Measurements from ENCODE around the gene TMEM270.
A peak's percentile ranks its signal among the peaks of the same experiment; 100 is the strongest.
"Not testable (repeated sequence)": the region's sequence is repeated elsewhere in the genome, so short reads cannot be mapped to it uniquely, and the experiment has no call there.

Gene TMEM270, protein sequence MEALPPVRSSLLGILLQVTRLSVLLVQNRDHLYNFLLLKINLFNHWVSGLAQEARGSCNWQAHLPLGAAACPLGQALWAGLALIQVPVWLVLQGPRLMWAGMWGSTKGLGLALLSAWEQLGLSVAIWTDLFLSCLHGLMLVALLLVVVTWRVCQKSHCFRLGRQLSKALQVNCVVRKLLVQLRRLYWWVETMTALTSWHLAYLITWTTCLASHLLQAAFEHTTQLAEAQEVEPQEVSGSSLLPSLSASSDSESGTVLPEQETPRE

DNA sequence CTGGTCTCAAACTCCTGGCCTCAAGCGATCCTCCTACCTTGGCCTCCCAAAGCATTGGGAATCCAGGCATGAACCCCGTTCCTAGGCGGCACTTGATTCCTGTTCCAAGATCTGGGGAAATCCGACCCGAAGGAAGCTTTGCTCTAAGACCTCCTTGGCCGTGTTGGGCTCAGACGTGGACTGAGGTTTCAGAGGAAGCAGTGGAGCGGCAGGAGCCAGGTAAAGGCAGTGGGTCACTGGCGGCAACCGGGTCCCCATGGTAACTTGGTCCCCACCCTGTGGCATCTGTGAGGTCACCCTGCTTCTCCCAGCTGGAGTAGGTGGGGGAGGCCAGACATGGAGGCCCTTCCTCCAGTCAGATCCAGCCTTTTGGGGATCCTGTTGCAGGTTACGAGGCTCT lies at the start of gene TMEM270:
Gene TMEM270 (plus strand): TSS at position 301 of the 400 bp plus-strand sequence. CDS start 36 bp downstream, at position 337.
- DNase-seq (ENCODE audit: low read depth in 2 of 2): no peak

DNA sequence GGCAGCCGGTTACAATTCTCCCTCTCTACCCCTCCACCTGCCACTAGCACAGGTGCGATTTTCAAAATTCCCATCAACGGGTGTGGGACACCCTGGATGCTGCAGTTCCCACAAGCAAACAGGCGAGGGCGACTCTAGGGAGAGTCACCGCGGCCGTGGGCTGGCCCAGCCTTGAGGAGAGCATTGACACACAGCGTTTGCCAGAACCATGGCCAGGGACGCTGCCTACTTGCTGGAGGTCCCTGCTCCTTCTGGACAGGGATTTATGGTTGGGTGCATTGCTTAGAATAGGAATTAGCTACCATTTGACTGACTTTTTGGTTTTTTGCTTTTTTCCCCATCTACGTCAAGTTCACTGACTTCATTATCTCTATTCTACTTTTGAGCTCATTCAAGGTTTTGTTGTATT lies 49.2 kb upstream of the TMEM270 start:
- peak in 1 of 2 donors; percentile 35 for DNase-seq (ENCODE audit: low read depth in 2 of 2)

DNA sequence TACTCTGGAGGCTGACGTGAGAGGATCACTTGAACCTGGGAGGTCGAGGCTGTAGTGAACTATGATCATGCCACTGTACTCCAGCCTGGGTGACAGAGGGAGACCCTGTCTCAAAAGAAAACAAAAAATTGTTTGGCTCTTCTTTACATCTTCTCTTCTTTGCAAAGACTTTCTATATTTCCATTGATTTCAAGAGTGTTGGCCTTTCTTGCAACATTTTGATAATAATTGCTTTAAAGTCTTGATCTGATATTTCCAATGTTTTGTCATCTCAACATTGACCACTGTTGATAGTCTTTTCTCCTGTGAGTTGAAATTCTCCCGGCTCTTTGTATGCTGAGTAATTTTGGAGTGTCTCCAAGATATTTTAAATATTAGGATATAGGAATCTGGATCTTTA lies 48.0 kb upstream of the TMEM270 start:
- DNase-seq (ENCODE audit: low read depth in 2 of 2): no peak

DNA sequence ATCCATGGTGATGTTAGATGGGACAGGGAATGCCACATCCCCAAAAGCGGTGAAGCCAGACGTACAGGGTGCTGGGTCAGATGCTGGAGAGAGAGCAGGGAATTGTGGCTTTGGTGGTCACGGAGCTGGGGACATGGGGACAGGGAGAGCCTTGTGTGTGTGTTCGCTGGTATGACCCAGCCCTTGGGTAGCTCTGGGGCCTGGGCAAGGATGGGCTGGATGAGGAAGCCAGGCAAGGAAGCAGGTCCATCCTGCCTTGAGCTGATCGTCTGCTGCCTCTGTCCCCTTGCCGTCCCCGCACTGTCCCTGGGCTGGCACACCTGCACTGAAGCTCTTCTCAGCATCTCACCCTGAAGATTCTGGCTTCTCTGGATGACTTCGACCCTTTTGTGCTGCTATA lies 45.5 kb upstream of the TMEM270 start:
- no peak for DNase-seq (ENCODE audit: low read depth in 2 of 2)

DNA sequence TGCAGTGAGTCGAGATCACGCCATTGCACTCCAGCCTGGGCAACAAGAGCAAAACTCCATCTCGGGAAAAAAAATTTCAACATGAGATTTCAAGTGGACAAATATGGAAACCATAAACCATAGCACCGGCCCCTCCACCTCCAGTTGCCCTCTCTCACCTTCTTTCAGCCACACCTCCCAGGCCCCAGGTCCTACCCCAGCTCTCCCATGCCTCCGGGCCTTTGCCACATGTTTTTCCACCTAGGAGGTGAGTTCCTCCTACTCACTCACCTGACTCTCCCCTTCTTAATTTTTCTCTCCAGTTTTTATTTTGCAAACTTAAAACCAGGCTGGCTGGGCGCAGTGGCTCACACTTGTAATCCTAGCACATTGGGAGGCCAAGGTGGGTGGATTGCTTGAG lies 43.8 kb upstream of the TMEM270 start:
- DNase-seq (ENCODE audit: low read depth in 2 of 2): no peak

DNA sequence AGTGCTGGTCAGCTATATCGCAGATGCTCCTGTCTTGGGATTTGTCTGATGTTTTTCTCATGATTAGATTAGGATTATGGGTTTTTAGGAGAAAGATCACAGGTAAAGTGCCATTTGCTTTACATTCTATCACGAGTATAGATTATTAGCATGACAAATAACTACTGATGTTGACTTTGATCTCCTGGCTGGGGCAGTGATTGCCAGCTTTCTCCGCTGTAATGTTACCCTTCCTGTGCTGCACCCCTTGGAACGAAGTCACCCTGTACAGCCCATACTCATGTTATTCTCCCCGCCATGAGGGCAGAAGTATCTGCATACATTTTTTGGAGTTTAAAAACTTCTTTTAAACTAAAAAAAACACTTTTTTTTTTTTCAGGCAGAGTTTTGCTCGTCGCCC lies 40.9 kb upstream of the TMEM270 start:
- no peak for DNase-seq (ENCODE audit: low read depth in 2 of 2)

DNA sequence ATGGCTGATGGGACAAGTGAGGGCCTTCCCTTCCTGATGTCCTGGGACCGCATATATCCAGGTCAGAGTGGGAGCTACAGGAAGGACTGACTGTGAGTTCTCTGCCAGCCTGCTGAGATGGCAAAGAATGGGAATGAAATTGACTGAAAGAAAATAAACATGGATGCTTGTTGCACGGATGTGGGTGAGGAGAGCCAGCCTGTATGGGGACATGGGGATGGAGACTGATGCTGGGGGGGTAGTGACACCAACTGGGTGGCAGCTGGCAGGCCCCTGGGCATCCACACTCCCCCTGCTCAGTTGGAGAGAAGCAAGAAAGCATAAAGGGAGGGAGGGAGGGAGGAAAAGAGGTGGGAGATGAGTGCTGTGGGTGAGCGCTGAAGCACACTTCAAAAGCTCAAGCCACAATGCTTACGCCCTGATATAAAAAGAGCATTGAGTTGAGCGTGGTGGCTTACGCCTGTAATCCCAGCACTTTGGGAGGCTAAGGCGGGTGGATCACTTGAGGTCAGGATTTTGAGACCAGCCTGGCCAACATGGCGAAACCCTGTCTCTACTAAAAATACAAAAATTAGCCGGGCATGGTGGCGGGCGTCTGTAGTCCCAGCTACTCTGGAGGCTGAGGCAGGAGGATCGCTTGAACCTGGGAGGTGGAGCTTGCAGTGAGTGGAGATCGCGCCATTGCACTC lies 39.2 kb upstream of the TMEM270 start:
- not testable (repeated sequence) for DNase-seq (ENCODE audit: low read depth in 2 of 2)

DNA sequence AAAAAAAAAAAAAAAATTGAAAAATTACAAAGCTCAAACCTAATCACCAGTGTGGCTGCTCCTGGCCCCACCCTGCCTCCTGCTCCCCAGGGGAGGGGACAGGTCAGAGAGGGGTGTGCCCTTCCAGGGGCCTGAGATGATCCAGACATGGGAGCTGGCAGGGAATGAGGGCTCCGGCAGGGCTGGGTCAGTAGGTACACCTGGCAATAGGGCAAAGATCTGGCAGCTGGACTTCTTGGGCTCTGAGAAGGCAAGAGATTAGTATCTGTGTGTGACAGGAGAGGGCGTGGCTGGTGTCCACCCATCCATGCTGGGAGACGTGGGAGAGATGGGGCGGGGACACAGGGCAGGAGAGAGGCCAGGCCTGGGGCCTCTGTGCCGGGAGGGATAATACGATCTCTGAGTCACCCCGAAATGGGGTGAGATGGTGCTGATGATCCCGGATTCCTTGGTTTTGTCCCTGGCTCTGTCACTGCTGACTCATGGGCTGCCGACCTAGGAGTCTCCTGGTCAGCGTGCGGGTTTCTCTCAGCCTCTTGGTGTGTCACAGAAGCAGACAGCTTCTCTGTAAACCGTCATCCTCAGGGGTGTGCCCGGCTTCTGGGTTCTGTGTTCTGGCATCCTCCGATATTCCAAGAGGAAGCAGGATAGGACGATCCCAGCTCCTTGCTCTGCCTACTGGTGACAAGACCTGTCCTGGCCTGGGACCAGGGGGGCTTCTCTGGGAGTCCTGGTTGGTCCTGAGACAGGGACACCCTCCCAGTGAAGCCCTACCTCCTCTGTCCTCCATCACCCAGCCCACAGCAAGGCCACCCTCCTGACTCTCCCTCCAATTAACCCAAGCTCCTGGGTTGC lies 38.4 kb upstream of the TMEM270 start:
- DNase-seq (ENCODE audit: low read depth in 2 of 2): no peak

DNA sequence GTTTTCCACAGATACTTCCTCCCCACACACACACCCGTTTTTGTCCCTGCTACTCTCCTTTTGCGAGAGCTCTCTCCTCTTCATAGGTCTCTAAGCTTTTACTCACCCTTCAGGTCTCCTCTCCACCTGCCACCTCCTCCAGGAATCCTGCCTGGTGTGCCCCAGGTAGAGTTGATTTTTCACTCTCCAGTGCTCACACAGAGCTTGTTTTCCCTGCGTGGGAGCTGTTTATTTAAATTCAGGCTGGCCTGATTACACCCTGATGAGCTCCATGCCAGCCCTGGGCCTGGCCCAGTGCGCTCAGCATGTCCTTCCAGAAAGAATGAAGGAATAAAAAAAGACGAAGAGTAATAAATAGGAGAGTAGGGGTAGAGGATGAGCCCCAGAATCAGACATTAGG lies 37.7 kb upstream of the TMEM270 start:
- no peak for DNase-seq (ENCODE audit: low read depth in 2 of 2)

DNA sequence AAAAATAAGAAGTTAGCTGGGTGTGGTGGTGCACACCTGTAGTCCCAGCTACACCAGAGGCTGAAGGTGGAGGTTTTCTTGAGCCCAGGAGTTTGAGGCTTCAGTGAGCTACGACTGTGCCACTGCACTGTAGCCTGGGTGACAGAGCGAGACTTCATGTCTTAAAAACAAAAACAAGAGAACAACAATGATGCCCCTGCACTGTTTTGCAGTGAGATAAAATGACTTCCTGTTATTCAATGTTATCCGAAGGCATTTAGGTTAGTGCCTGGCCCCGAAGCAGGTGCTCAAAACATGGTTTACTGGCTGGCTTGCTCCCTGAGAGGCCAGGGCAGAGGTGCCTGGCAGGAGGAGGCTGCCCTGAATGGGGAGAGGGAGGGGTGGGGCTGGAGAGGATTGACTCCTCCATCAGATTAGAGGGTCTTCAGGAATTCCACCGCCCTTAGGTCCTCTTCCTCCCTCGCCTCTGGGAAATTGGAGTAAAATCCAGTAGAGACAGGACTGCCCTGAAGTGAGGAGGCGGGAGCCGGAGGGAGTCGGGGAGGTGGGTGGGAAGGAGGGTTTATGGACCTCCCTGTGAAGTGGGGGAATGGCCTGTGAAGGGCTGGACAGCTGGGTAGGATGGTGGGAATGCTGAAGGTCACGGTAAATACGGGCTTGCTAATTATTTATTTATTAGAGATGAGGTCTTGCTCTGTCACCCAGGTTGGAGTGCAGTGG lies 36.9 kb upstream of the TMEM270 start:
- no peak for DNase-seq (ENCODE audit: low read depth in 2 of 2)

DNA sequence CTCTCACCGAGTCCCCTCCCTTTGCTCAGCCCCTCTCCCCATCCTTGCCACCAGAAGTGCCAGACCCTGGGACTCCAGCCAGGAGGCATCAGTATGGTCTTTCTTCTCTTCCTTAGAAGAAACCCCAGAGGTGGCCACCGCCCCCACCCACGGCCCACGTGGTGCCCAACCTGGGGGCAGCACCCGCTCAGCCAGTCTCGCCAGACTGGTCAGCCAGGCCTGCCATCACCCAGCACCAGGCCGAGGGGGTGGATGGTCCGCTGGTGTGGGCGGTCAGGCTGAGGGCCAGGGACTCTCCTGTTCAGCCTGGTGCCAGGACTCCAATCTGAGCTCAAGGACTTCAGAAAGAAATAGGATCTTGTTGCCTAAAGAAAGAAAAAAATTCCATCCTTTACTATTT lies 36.0 kb upstream of the TMEM270 start:
- DNase-seq (ENCODE audit: low read depth in 2 of 2): no peak

DNA sequence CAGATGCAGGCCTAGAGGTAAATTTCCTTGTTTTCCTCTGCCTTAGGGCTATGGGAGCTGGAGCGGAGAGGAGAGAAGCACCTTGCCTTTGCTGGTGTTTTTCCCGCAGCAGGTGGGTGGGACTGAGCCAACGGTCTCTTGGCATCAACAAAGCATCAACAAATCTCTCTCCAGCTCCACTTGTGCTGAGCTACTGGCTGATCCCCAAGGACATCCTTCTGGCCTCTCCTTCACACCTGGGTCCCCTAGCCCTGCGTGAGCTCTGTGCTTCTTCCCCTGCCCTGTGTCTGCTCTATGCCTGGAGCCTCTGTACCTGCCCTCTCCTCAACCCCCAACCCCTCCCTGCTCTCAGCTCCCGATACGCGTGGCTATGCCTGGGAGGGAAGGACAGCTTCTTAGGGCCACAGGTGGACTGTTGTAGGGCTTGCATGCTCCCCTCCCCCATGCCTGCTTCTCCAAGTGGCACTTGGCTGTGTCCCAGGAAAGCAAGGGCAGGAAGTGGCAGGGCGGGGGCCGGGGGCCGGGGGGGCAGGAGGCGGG lies 33.3 kb upstream of the TMEM270 start:
- DNase-seq (ENCODE audit: low read depth in 2 of 2): no peak

DNA sequence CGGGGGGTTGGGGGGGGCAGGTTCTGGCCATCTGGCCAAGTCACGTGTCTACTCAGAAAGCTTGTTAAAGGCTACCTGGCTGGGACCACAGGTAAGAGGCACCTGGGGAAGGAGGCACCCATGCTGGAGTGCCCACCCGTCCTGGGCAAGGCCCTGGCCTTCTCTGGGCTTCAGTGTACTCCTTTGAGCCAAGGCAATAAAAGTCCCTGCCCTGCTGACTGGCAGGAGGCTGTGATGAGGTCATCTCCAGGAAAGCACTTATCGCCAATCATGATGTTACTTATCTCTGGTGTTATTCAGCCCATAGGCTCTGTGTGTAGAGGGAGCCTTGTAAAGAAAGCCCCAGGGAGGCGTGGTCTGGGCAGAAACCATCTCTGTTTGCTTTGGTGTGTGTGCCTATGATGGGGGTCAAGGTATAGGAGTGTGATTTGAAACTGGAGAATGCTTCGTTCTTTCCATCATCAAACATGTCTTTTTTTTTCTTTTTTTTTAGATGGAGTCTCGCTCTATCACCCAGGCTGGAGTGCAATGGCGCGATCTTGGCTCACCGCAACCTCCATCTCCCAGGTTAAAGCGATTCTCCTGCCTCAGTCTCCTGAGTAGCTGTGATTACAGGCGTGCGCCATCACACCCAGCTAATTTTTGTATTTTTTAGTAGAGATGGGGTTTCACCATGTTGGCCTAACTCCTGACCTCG lies 32.7 kb upstream of the TMEM270 start:
- DNase-seq (ENCODE audit: low read depth in 2 of 2): no peak

DNA sequence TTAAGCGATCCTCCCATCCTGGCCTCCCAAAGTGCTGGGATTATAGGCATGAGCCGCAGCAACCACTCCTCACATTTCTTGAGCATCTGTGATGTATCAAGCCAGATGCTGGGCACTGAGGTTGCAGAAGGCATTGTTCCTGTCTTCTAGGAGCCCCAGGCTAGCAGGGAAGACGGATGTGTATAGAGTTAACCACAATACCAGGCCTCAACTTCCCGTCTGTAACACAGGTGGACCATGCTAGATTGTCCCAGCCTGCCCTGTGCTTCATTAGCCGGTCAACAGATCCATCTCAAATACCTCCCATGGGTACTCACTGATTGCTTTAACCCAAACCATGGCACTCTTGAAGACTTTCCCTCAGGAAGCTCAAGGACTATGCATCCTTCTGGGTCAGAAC lies 32.0 kb upstream of the TMEM270 start:
- DNase-seq (ENCODE audit: low read depth in 2 of 2): no peak

DNA sequence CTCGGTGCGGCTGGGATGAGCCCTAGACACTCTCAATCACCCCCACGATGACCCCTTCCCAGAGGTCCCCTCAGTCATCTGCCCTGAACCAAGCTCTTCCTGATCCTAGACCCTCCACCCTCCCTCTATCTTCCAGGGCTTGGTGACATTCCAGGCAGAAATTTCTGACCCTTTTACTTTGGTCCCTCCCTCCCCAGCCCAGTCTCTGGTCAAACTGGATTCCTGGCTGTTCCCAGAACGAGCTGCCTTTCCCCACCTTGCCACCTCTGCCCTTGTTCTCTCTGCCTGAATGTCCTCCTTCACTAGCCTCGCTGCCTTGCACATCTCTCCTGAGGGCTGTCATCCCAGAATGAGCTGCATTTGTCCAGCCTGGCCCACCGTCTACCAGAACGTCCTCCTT lies 31.5 kb upstream of the TMEM270 start:
- no peak for DNase-seq (ENCODE audit: low read depth in 2 of 2)

DNA sequence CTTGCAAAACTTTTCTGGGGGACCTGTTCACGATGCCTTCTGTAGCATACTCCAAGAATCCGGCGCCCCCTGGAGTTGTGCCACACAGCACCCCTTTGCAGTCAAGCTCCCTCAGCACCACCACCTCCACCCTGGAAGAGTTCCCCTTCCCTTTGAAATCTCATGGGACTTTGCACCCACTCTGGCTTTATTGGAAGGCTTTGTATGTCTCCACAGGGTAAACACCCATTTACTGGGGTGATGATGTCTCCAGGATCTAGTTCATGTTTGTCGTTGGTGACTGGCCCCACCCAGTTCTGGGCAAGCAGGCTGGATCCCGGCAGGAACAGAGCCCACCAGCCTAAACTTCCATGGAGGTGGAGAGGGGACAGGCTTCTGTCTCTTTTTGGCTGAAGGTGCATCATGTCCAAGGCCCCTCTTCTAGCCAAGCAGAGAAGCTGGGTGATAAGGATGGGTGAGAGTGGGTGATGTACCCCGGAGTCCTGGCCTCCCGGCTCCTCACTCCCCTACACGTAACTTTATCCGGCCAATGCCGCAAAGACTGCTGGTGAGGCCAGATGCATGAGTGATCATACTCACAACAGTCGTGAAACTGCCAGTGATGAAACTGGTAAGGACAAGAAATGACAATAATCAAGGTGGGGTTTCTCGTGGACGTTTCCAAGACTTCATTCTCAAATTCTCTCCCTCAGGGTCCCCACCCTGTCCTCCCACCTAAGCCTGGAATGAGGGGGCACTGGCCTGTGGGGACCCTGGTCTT lies 30.9 kb upstream of the TMEM270 start:
- no peak for DNase-seq (ENCODE audit: low read depth in 2 of 2)

DNA sequence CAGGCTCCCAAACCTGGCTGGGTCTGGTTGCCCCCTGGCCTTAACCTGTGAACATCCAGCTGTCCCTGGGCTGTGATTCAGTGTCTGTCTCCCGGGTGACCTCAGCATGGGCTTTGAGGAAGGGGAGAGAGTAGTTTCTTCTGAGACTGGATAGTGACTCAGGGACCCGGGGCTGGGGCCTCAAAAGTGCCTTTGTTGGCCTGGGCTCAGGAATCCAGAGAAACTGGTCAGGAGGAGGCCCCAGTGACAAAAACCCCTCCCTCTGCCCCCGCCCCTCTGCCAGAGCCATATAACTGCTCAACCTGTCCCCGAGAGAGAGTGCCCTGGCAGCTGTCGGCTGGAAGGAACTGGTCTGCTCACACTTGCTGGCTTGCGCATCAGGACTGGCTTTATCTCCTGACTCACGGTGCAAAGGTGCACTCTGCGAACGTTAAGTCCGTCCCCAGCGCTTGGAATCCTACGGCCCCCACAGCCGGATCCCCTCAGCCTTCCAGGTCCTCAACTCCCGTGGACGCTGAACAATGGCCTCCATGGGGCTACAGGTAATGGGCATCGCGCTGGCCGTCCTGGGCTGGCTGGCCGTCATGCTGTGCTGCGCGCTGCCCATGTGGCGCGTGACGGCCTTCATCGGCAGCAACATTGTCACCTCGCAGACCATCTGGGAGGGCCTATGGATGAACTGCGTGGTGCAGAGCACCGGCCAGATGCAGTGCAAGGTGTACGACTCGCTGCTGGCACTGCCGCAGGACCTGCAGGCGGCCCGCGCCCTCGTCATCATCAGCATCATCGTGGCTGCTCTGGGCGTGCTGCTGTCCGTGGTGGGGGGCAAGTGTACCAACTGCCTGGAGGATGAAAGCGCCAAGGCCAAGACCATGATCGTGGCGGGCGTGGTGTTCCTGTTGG lies 30.0 kb upstream of the TMEM270 start, which contains the start of gene CLDN4:
Gene CLDN4 (plus strand): TSS at position 316 of the 903 bp plus-strand sequence. CDS start 206 bp downstream, at position 522.
- no peak for DNase-seq (ENCODE audit: low read depth in 2 of 2)

DNA sequence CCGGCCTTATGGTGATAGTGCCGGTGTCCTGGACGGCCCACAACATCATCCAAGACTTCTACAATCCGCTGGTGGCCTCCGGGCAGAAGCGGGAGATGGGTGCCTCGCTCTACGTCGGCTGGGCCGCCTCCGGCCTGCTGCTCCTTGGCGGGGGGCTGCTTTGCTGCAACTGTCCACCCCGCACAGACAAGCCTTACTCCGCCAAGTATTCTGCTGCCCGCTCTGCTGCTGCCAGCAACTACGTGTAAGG lies 29.4 kb upstream of the TMEM270 start:
- no peak for DNase-seq (ENCODE audit: low read depth in 2 of 2)

DNA sequence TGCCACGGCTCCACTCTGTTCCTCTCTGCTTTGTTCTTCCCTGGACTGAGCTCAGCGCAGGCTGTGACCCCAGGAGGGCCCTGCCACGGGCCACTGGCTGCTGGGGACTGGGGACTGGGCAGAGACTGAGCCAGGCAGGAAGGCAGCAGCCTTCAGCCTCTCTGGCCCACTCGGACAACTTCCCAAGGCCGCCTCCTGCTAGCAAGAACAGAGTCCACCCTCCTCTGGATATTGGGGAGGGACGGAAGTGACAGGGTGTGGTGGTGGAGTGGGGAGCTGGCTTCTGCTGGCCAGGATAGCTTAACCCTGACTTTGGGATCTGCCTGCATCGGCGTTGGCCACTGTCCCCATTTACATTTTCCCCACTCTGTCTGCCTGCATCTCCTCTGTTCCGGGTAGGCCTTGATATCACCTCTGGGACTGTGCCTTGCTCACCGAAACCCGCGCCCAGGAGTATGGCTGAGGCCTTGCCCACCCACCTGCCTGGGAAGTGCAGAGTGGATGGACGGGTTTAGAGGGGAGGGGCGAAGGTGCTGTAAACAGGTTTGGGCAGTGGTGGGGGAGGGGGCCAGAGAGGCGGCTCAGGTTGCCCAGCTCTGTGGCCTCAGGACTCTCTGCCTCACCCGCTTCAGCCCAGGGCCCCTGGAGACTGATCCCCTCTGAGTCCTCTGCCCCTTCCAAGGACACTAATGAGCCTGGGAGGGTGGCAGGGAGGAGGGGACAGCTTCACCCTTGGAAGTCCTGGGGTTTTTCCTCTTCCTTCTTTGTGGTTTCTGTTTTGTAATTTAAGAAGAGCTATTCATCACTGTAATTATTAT lies 28.9 kb upstream of the TMEM270 start:
- DNase-seq (ENCODE audit: low read depth in 2 of 2): no peak

All from stimulated activated CD4-positive, alpha-beta T cell treated with anti-CD3 and anti-CD28 coated beads, Interleukin-1b, Interleukin-23, amount 100 ng/mL, for 1 hour (primary cell).